ENCODE data around the gene CCDC154. TPM values are rescaled to one million over a fixed set of nuclear protein-coding genes. Genes with fewer than 3 reads are reported as not detected.

The CCDC154 gene
- total RNA-seq, 6 experiments from 2014 or later: 0.25 to 1.7 (median 0.79) TPM; not detected in 1

DNA sequence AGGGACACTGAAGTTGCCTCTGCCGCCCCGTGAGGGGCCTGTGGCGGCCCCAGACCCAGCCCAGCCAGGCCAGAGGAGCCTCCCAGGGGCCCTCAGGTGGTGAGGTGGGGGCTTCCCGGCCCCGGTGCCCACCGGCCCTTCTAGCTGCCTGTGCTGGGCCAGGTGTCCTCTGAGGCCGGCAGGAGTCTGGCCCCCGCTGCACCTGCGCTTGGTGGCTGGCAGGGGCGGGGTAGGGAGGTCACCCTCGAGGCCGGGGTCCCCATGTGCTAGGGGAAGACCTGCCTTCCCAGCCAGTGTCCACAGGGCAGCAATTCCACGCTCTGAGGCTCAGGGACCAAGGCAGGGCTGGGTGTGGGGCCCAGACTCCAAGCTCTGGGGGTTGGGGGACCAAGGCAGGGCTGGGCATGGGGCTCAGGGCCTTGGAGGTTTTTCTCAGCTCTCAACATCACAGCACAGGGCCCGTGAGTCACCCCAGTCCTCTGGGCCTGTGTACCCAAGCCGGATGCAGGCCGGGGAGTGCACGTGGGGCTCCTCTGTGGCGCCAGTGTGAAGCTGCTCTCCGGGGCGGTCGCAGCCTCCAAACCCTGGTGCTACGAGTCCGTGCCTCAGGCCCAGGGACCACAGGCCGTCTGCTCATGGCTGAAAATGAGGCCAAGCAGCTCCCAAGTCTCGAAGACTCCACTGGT, 1.3 kb upstream of the CCDC154 start:
- DNase-seq (no peak), ATAC-seq (no peak)
- Histone ChIP-seq H3K27me3 (no peaks in the 10 kb centered on the region), H3K4me1 (no peaks in the 10 kb centered on the region), H3K36me3 (peaks cover 0 to 10% (median 0%) of the 10 kb centered on the region in 4 donors), H3K27ac (no peak overlapping the region), H3K4me3 (no peak overlapping the region), H3K9me3 (no peaks in the 10 kb centered on the region)
- WGBS (ENCODE audit: insufficient coverage, low coverage, low lambda C conversion rate, missing lambda C conversion rate): 100% methylated on average over 1 of the region's 25 CpGs
- TF ChIP-seq POLR2A (IDR thresholded peaks at IDR 0.05): no peak
- TF ChIP-seq, protein P1, sequence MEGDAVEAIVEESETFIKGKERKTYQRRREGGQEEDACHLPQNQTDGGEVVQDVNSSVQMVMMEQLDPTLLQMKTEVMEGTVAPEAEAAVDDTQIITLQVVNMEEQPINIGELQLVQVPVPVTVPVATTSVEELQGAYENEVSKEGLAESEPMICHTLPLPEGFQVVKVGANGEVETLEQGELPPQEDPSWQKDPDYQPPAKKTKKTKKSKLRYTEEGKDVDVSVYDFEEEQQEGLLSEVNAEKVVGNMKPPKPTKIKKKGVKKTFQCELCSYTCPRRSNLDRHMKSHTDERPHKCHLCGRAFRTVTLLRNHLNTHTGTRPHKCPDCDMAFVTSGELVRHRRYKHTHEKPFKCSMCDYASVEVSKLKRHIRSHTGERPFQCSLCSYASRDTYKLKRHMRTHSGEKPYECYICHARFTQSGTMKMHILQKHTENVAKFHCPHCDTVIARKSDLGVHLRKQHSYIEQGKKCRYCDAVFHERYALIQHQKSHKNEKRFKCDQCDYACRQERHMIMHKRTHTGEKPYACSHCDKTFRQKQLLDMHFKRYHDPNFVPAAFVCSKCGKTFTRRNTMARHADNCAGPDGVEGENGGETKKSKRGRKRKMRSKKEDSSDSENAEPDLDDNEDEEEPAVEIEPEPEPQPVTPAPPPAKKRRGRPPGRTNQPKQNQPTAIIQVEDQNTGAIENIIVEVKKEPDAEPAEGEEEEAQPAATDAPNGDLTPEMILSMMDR (IDR thresholded peaks at IDR 0.05): no peak
- intact Hi-C loops (cut with DNase I): no loop called here

DNA sequence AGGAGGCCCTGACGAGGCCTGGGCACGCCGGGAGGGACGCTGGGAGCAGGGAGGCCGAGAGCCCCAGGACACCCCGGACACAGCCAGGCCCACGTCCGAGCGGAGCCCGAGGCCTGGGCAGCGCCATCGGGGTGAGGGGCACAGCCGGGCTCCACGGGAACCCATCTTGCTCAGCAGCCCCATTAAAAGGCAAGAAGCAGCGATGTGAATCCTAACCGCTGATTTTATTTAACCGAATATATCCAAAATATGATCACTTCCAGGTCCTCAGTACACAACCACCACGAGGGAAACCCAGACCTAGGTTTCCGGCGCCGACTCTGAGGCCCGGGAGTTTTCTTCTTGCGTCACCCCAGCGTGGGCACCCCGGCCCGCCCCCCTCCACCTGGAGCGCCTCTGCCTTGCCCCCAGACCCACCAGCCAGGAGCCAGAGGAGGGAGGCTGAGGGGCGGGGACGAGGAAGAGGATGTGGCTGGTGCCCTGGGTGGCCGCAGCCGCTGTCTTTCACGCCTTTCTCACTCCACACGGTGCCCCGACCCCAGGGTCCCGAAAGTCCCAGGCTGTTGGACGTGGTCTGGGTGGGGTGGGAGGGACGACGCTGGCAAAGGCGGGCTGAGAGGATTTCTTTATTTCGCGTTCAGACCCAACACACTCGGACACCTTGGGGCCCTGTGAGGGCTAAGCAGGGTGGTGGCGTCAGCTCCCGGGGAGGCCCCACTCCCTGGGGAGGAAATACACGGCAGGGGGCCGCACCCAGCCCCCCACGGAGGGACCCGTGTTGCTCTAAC, 568 bp upstream of the CCDC154 start:
- Histone ChIP-seq H3K27me3 (no peaks in the 10 kb centered on the region), H3K36me3 (peaks cover 0 to 10% (median 0%) of the 10 kb centered on the region in 4 donors), H3K27ac (no peak overlapping the region), H3K9me3 (no peaks in the 10 kb centered on the region), H3K4me3 (no peak overlapping the region), H3K4me1 (no peaks in the 10 kb centered on the region)
- intact Hi-C loops (cut with DNase I): no loop called here
- no peak for DNase-seq
- 85% methylated on average over 18 of the region's 48 CpGs for WGBS (ENCODE audit: insufficient coverage, low coverage, low lambda C conversion rate, missing lambda C conversion rate)
- no peak for TF ChIP-seq POLR2A (IDR thresholded peaks at IDR 0.05)
- TF ChIP-seq, protein P1 (IDR thresholded peaks at IDR 0.05): no peak
- ATAC-seq: peak in 1 of 4 donors; percentile 4

DNA sequence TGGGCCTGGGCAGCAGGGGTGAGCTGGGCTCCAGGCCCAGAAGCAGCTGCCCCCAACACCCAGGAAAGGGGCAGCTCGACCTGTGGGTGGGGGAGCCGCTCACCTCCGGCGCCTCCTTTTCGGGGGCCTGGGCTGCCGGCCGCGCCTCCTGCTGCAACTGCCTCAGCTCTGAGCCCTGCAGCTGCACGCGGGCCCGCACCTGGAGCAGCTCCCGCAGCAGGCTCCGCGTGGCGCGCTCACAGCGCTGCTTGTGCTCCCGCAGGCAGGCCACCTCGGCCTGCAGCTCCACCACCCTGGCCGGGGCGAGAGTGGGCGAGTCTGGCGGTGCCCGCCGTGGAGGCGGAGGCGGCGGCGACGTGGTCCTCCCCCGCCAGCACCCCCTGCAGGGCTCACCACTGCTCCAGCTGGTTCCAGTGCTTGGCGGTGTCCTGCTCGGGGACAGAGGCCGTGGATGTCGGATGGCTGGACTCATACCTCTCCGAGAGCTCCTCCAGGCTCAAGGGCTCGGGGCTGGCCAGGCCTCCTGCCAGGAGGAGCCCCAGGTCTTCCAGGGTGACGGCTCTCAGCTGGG, 868 bp downstream of the CCDC154 start:
- DNase-seq (no peak), ATAC-seq (no peak)
- intact Hi-C loops (cut with DNase I): no loop called here
- Histone ChIP-seq H3K36me3 (peaks cover 0 to 10% (median 0%) of the 10 kb centered on the region in 4 donors), H3K27ac (no peak overlapping the region), H3K9me3 (no peaks in the 10 kb centered on the region), H3K4me1 (no peaks in the 10 kb centered on the region), H3K4me3 (no peak overlapping the region), H3K27me3 (no peaks in the 10 kb centered on the region)
- TF ChIP-seq, protein P1 (IDR thresholded peaks at IDR 0.05): no peak
- TF ChIP-seq POLR2A (IDR thresholded peaks at IDR 0.05): no peak
- WGBS (ENCODE audit: insufficient coverage, low coverage, low lambda C conversion rate, missing lambda C conversion rate): no CpG with 5 or more reads among the region's 38 CpGs

DNA sequence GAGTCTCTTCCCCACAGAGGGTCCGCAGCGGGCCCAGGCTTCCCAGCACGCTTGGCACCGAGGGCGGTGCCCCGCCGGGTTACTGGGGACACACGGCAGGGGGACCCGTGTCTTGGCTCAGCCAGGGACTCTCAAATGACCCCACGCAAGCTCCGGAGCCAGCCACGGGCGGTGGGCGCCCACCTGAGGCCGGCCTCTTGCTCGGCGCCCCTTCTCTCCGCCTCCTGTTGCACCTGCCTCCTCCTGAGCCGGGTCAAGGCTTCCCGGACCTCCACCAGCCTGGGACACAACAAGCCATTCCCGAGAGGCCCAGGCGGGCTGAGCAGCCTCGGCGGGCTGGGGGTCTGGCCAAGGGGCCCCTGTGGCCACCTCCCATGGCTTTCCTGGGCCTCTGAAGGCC, 1.7 kb downstream of the CCDC154 start:
- WGBS (ENCODE audit: insufficient coverage, low coverage, low lambda C conversion rate, missing lambda C conversion rate): 100% methylated on average over 3 of the region's 24 CpGs

More for the DNA sequence above, 1.7 kb downstream of the CCDC154 start:
- H3K27ac ChIP-seq: no peak overlapping the region
- no peak for ATAC-seq
- no peak for DNase-seq
- H3K36me3 ChIP-seq: peaks cover 0 to 3% (median 0%) of the 10 kb centered on the region in 4 donors
- no peaks in the 10 kb centered on the region for H3K4me1 ChIP-seq
- H3K9me3 ChIP-seq: no peaks in the 10 kb centered on the region
- H3K27me3 ChIP-seq: no peaks in the 10 kb centered on the region
- H3K4me3 ChIP-seq: no peak overlapping the region
- intact Hi-C loops (cut with DNase I): no loop called here
- no peak for TF ChIP-seq POLR2A (IDR thresholded peaks at IDR 0.05)
- TF ChIP-seq, protein P1 (IDR thresholded peaks at IDR 0.05): no peak

Data from right lobe of liver (tissue), 6 donors.